Measurements from ENCODE around the gene PTPRM. TPM values are rescaled to one million over a fixed set of nuclear protein-coding genes. Genes with fewer than 3 reads are reported as not detected.

Gene PTPRM
- total RNA-seq, 1 experiment from 2014 or later, result 14.5 TPM

DNA sequence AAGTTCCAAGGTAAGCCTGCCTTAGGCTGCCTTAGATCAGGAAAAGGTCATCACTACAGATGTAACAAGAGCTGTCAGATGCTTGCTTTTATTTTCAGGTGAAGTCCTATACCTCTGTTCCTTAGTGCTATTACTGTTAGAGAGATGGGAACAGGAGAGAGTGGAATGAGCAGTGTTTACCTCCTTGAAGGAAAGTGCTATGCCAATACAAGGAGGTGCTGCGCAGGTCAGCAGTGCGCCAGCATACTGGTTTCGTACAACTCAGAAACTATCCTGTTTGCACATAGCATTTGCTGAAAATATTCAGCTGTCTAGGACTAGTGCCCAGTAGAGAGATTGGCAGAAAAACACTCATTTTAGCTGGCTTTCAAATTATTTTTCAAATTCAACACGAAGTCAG lies 629.1 kb downstream of the PTPRM start:
- no peak for TF ChIP-seq ELF1 (IDR thresholded peaks at IDR 0.05; ENCODE audit: borderline replicate concordance, low read depth)
- TF ChIP-seq CEBPB (IDR thresholded peaks at IDR 0.05; ENCODE audit: low read depth), result no peak
- no peak for TF ChIP-seq TCF7L2 (IDR thresholded peaks at IDR 0.05; ENCODE audit: borderline replicate concordance, extremely low read depth, insufficient read depth, insufficient read length)
- TF ChIP-seq POLR2A (IDR thresholded peaks at IDR 0.05; ENCODE audit: borderline replicate concordance, extremely low read depth, insufficient read depth, insufficient read length), result no peak
- no peak for TF ChIP-seq CBX3 (IDR thresholded peaks at IDR 0.05; ENCODE audit: low read depth)
- TF ChIP-seq JUND (IDR thresholded peaks at IDR 0.05), result no peak
- no peak for TF ChIP-seq EZH2phosphoT487 (IDR thresholded peaks at IDR 0.05; ENCODE audit: borderline replicate concordance)
- no peak for TF ChIP-seq EGR1 (IDR thresholded peaks at IDR 0.05; ENCODE audit: low read depth)
- no peak for TF ChIP-seq RAD21 (IDR thresholded peaks at IDR 0.05; ENCODE audit: low read depth)
- TF ChIP-seq POLR2AphosphoS5 (IDR thresholded peaks at IDR 0.05; ENCODE audit: low read depth, low read length), result no peak
- no peak for TF ChIP-seq SIN3A (IDR thresholded peaks at IDR 0.05; ENCODE audit: low read depth)
- no peak for TF ChIP-seq EZH2 (IDR thresholded peaks at IDR 0.05)
- TF ChIP-seq, protein P1, sequence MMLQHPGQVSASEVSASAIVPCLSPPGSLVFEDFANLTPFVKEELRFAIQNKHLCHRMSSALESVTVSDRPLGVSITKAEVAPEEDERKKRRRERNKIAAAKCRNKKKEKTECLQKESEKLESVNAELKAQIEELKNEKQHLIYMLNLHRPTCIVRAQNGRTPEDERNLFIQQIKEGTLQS (IDR thresholded peaks at IDR 0.05), result no peak
- TF ChIP-seq, protein P2, sequence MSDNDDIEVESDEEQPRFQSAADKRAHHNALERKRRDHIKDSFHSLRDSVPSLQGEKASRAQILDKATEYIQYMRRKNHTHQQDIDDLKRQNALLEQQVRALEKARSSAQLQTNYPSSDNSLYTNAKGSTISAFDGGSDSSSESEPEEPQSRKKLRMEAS (IDR thresholded peaks at IDR 0.05), result no peak
- no peak for TF ChIP-seq YY1 (IDR thresholded peaks at IDR 0.05; ENCODE audit: extremely low read depth, insufficient replicate concordance, low read depth, low read length)
- TF ChIP-seq, protein P3, sequence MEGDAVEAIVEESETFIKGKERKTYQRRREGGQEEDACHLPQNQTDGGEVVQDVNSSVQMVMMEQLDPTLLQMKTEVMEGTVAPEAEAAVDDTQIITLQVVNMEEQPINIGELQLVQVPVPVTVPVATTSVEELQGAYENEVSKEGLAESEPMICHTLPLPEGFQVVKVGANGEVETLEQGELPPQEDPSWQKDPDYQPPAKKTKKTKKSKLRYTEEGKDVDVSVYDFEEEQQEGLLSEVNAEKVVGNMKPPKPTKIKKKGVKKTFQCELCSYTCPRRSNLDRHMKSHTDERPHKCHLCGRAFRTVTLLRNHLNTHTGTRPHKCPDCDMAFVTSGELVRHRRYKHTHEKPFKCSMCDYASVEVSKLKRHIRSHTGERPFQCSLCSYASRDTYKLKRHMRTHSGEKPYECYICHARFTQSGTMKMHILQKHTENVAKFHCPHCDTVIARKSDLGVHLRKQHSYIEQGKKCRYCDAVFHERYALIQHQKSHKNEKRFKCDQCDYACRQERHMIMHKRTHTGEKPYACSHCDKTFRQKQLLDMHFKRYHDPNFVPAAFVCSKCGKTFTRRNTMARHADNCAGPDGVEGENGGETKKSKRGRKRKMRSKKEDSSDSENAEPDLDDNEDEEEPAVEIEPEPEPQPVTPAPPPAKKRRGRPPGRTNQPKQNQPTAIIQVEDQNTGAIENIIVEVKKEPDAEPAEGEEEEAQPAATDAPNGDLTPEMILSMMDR (IDR thresholded peaks at IDR 0.05 in 2 of 3, conservative IDR thresholded peaks at IDR 0.05 in 1 of 3; ENCODE audit: borderline replicate concordance in 1 of 3, insufficient read depth in 1 of 3, low read depth in 2 of 3, low read length in 2 of 3), result no peak
- TF ChIP-seq, protein P4, sequence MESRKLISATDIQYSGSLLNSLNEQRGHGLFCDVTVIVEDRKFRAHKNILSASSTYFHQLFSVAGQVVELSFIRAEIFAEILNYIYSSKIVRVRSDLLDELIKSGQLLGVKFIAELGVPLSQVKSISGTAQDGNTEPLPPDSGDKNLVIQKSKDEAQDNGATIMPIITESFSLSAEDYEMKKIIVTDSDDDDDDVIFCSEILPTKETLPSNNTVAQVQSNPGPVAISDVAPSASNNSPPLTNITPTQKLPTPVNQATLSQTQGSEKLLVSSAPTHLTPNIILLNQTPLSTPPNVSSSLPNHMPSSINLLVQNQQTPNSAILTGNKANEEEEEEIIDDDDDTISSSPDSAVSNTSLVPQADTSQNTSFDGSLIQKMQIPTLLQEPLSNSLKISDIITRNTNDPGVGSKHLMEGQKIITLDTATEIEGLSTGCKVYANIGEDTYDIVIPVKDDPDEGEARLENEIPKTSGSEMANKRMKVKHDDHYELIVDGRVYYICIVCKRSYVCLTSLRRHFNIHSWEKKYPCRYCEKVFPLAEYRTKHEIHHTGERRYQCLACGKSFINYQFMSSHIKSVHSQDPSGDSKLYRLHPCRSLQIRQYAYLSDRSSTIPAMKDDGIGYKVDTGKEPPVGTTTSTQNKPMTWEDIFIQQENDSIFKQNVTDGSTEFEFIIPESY (IDR thresholded peaks at IDR 0.05; ENCODE audit: extremely low read depth, insufficient replicate concordance, low read length), result no peak
- no peak for TF ChIP-seq SRF (IDR thresholded peaks at IDR 0.05; ENCODE audit: low read depth)
- TF ChIP-seq ZNF274 (IDR thresholded peaks at IDR 0.05; ENCODE audit: low read depth, low read length), result no peak
- Histone ChIP-seq H3K4me3 (replicated peaks in 1 of 2; ENCODE audit: low read depth in 1 of 2, low read length in 2 of 2) (no peak overlapping the region), H4K20me1 (ENCODE audit: insufficient read depth) (no peaks in the 10 kb centered on the region), H3K9me2 (ENCODE audit: insufficient read depth) (no peaks in the 10 kb centered on the region), H3K4me2 (ENCODE audit: low read length) (no peak overlapping the region), H3K4me1 (ENCODE audit: control insufficient read depth in 1 of 2, insufficient read depth in 2 of 2, low read length in 2 of 2) (no peaks in the 10 kb centered on the region), H2AFZ (ENCODE audit: low read depth, low read length, poor library complexity, severe bottlenecking) (no peak overlapping the region), H3K9me3 (ENCODE audit: control insufficient read depth in 1 of 2, insufficient read depth in 1 of 2, low read depth in 1 of 2, low read length in 2 of 2) (no peaks in the 10 kb centered on the region), H3K36me3 (ENCODE audit: control insufficient read depth in 1 of 2, insufficient read depth in 2 of 2, low read length in 2 of 2) (no peaks in the 10 kb centered on the region), H3K27ac (ENCODE audit: low read depth, low read length) (no peak overlapping the region), H3K9ac (ENCODE audit: low read length) (no peak overlapping the region), H3K27me3 (ENCODE audit: insufficient read depth, low read length) (no peaks in the 10 kb centered on the region), H3K79me2 (ENCODE audit: insufficient read depth, low read length) (no peaks in the 10 kb centered on the region)
- POLR2A ChIA-PET, result no interaction called here
- ATAC-seq, result no peak
- CTCF ChIA-PET, result no interaction called here
- intact Hi-C loops (cut with micrococcal nuclease), result no loop called here
- no TSS peak for BruUV-seq (replicated peaks)
- RAD21 ChIA-PET (ENCODE audit: low non-redundant PET in 1 of 2, low total read pairs in 2 of 2, uncharacterized antibody in 2 of 2, unreplicated experiment in 2 of 2), result no interaction called here
- no peak for DNase-seq (ENCODE audit: low read depth, low spot score)

Measured in HCT116 (cell line).